ENCODE data around the gene RAD51B. TPM values are rescaled to one million over a fixed set of nuclear protein-coding genes. Genes with fewer than 3 reads are reported as not detected.

Gene RAD51B
- total RNA-seq, 6 experiments from 2014 or later = 2.7 to 5.8 (median 4.3) TPM

DNA sequence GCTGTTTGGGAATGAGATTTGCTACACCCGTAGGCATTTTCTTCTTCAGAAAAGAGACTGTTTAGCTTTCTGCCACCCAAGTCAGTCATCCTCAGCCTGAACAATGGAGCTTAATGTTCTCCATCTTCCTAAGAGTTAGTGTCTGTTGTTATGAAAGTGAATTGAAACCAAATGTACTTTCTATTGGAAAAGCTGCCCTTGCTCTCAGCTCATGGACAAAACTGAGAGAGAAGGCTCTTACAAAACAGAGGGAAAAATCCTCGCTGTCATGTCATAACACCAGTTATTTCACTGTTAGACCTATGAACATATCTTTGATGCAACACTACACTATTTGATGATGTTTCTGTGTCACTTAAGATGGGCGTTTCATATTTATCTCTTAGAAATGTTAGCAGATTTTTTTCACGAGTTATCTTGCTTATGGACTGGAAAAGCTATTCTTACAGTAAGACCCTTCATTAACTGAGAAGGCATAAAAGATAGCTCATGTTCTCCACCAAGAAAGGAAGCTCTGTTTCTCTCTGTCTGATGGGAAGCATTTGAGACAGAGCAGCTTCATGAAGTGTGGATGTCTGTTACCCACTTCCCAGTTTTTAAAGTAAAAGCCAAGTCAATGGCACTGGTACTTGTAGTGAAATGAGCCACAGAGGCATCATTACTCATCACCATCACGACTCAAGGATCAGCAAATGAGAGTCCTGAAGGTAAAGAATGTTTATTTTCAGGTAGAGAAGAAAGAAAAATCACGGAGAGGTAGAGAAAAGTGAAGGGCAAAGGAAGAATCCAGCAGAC, 489.3 kb downstream of the RAD51B start:
- Histone ChIP-seq H3K4me3 (no peak overlapping the region), H3K27ac (peak overlapping the region in 1 of 3 donors; percentile 78), H3K36me3 (no peaks in the 10 kb centered on the region), H3K27me3 (no peaks in the 10 kb centered on the region), H3K4me1 (peaks cover 0 to 28% (median 5%) of the 10 kb centered on the region in 4 donors), H3K9me3 (no peaks in the 10 kb centered on the region)
- intact Hi-C loops (cut with DNase I) = no loop called here
- DNase-seq (no peak), ATAC-seq (no peak)
- whole genome bisulfite sequencing (ENCODE audit: insufficient coverage, low coverage, low lambda C conversion rate, missing lambda C conversion rate) = 66% methylated on average over 6 of the region's 6 CpGs
- TF ChIP-seq POLR2A (IDR thresholded peaks at IDR 0.05) (no peak), CTCF (IDR thresholded peaks at IDR 0.05) (no peak)

DNA sequence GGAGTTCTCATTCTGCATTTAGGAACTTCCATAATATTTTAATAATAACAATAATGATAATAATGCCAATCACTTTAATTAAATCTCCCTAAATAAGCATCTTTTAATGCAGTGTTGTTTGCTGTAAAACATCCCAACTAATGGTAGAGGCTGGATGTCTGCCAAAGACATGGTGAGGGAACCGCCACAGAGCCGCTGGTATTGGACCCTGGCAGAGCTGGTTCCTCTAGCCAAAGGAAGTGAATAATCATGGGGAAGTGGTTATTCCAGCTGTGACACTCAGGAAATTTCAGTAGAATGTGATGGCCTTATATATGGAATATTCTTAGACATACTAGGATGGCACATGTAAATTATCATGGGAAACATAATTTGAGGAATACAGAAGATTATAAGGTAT, 490.0 kb downstream of the RAD51B start:
- intact Hi-C loops (cut with DNase I) = no loop called here
- Histone ChIP-seq H3K27me3 (no peaks in the 10 kb centered on the region), H3K36me3 (no peaks in the 10 kb centered on the region), H3K4me3 (no peak overlapping the region), H3K4me1 (peaks cover 0 to 28% (median 5%) of the 10 kb centered on the region in 4 donors), H3K27ac (no peak overlapping the region), H3K9me3 (no peaks in the 10 kb centered on the region)
- ATAC-seq (no peak), DNase-seq (no peak)
- 61% methylated on average over 2 of the region's 2 CpGs for WGBS (ENCODE audit: insufficient coverage, low coverage, low lambda C conversion rate, missing lambda C conversion rate)
- TF ChIP-seq POLR2A (IDR thresholded peaks at IDR 0.05) (no peak), CTCF (IDR thresholded peaks at IDR 0.05) (no peak)

- intact Hi-C loops (cut with DNase I) = no loop called here
- H3K36me3 ChIP-seq = no peaks in the 10 kb centered on the region
- no peaks in the 10 kb centered on the region for H3K9me3 ChIP-seq
- 78% methylated on average over 1 of the region's 3 CpGs for WGBS (ENCODE audit: insufficient coverage, low coverage, low lambda C conversion rate, missing lambda C conversion rate)
- TF ChIP-seq POLR2A (IDR thresholded peaks at IDR 0.05) (no peak), CTCF (IDR thresholded peaks at IDR 0.05) (no peak)
- H3K4me3 ChIP-seq = no peak overlapping the region
- peaks cover 0 to 25% (median 7%) of the 10 kb centered on the region in 4 donors for H3K4me1 ChIP-seq
- no peaks in the 10 kb centered on the region for H3K27me3 ChIP-seq
- DNase-seq (no peak), ATAC-seq (no peak)
- no peak overlapping the region for H3K27ac ChIP-seq
These were observed 492.7 kb downstream of the RAD51B start for GRCh38 chr14:68312300-68312699.

DNA sequence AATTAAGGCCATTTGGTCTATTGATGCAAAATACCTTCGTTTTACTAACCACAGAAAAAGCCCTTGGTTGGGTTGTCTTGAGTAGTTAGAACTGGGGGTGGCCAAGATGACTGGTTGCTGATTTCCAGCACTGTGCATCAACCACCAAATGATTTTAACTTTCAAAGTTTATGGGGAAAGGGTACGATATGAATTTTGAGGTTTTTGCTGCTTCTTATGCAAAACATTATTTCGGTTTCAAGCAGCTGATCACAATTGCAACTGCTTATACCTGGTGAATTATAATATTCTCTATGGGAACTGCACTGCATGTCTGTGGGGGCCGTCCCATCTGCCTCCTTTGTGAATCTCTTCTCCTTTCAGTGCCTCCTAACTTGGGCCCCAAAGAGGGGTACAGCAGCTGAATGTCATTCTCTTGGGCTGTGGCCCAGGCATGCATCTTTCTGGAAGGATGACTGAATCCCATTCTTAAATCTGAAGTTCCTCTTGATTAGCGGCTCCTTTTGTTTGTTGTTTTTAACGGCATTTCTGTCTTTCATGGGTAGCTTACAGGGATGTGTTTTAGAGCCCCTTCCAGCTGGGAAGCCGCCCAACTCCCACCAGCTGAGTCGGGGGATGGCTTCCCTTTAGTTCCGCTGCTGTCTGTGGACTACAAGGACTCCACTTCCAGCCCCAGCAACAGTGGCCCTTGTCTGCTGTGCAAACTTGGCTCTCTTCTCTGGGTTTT, 493.5 kb downstream of the RAD51B start:
- Histone ChIP-seq H3K4me3 (no peak overlapping the region), H3K4me1 (peaks cover 0 to 18% (median 4%) of the 10 kb centered on the region in 4 donors), H3K27me3 (no peaks in the 10 kb centered on the region), H3K36me3 (no peaks in the 10 kb centered on the region), H3K9me3 (no peaks in the 10 kb centered on the region), H3K27ac (no peak overlapping the region)
- DNase-seq = no peak
- WGBS (ENCODE audit: insufficient coverage, low coverage, low lambda C conversion rate, missing lambda C conversion rate) = 88% methylated on average over 5 of the region's 9 CpGs
- no peak for ATAC-seq
- no peak for TF ChIP-seq CTCF (IDR thresholded peaks at IDR 0.05)
- no peak for TF ChIP-seq POLR2A (IDR thresholded peaks at IDR 0.05)
- intact Hi-C loops (cut with DNase I) = no loop called here
